ENCODE results near the gene ERFE.

ERFE gene

DNA sequence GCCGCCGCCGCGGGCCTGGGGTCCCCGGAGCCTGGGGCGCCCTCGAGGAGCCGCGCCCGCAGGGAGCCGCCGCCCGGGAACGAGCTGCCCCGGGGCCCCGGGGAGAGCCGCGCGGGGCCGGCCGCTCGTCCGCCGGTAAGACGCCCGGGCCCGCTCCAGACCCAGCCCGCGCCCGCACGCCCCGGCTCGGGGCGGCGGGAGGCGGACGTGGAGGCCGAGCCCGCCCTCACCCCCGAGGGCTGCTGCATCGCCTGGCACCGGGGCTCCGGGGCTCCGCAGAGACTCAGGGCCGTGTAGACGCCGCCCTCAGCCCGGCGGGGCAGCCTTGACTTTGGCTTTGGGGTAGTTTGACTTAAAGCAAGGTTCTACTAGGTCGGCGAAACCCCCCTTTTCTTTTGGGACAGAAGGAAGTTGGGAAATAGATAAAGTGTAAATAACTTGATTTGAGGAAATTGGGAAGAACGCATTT lies 335 bp downstream of the ERFE start:
- Histone ChIP-seq H3K4me3 (ENCODE audit: insufficient read depth, low read length, poor library complexity, severe bottlenecking) (peak overlapping the region; percentile 44), H3K27me3 (ENCODE audit: low read length) (no peaks in the 10 kb centered on the region), H3K9ac (ENCODE audit: low read length) (peak overlapping the region; percentile 35), H3K27ac (ENCODE audit: low read depth, low read length) (no peak overlapping the region), H3K4me2 (ENCODE audit: low read depth, low read length, poor library complexity, severe bottlenecking) (peak overlapping the region; percentile 56), H3K9me2 (replicated peaks; ENCODE audit: insufficient read depth, low read length) (no peaks in the 10 kb centered on the region), H3K79me2 (ENCODE audit: insufficient read depth, low read length) (no peaks in the 10 kb centered on the region), H2AFZ (ENCODE audit: low read depth, low read length, severe bottlenecking) (peak overlapping the region; percentile 18), H4K20me1 (ENCODE audit: low read depth, low read length) (no peaks in the 10 kb centered on the region), H3K36me3 (ENCODE audit: low read length) (no peaks in the 10 kb centered on the region), H3F3A (ENCODE audit: insufficient read depth) (no peaks in the 10 kb centered on the region), H3K9me3 (ENCODE audit: insufficient read depth, low read length) (no peaks in the 10 kb centered on the region)
- TF ChIP-seq EZH2phosphoT487 (conservative IDR thresholded peaks at IDR 0.05; ENCODE audit: low read length), result no peak
- no peak for TF ChIP-seq CTCF (IDR thresholded peaks at IDR 0.05; ENCODE audit: insufficient read depth, low read length, poor library complexity, severe bottlenecking)

- Histone ChIP-seq H3K4me2 (ENCODE audit: low read depth, low read length, poor library complexity, severe bottlenecking) (peak overlapping the region; percentile 56), H3K9ac (ENCODE audit: low read length) (peak overlapping the region; percentile 35), H2AFZ (ENCODE audit: low read depth, low read length, severe bottlenecking) (peak overlapping the region; percentile 70), H3K9me2 (replicated peaks; ENCODE audit: insufficient read depth, low read length) (no peaks in the 10 kb centered on the region), H3K27me3 (ENCODE audit: low read length) (no peaks in the 10 kb centered on the region), H4K20me1 (ENCODE audit: low read depth, low read length) (no peaks in the 10 kb centered on the region), H3F3A (ENCODE audit: insufficient read depth) (no peaks in the 10 kb centered on the region), H3K4me3 (ENCODE audit: insufficient read depth, low read length, poor library complexity, severe bottlenecking) (peak overlapping the region; percentile 44), H3K9me3 (ENCODE audit: insufficient read depth, low read length) (no peaks in the 10 kb centered on the region), H3K36me3 (ENCODE audit: low read length) (no peaks in the 10 kb centered on the region), H3K27ac (ENCODE audit: low read depth, low read length) (no peak overlapping the region), H3K79me2 (ENCODE audit: insufficient read depth, low read length) (no peaks in the 10 kb centered on the region)
- TF ChIP-seq EZH2phosphoT487 (conservative IDR thresholded peaks at IDR 0.05; ENCODE audit: low read length) (no peak), CTCF (IDR thresholded peaks at IDR 0.05; ENCODE audit: insufficient read depth, low read length, poor library complexity, severe bottlenecking) (no peak)
Measured at GRCh38 chr2:238159661-238160205, 963 bp downstream of the ERFE start.

DNA sequence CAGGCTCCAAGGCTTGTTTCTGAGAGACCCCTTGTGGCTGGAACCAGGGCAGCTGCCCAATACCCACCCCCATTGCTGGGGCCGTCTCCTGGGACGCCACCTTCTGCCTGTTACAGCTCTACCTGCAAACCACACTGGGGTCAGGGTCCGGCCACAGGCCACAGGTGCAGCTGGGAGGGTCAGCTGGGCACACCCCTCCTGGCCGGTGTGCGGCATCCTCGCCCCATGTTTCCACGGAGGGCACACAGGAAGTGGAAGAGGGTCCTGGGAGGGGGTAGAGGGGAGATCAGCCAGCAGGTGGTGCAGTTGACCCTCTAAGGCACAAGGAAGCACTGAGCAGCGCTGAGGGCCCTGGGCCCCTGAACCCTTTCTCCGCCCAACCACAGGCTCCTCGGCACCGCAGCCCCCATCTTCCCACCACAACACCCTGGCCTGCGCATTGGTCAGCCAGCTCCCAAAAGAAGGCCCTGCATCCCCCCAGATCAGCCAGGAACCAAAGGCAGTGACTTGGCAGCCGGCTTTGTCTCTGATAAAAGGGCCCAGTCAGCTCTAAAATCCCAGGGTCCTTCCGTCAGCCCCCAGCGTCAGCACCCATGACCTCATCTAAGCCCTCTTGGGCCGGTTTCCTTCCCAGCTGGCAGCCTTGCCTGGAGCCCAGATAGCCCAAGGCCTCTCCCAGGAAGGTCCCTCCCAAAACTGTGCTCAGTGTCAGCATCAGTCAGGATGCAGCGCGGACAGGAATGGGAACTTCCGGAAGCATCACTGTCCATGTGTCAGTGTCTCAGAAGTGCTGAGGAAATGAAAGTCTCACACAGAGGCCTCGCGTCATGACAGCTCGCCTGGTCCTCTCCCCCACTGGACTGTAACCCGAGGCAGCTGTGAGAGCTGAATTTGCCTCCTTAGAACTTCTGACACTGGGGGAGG lies 1.7 kb downstream of the ERFE start:
- Histone ChIP-seq H3K36me3 (ENCODE audit: low read length) (no peaks in the 10 kb centered on the region), H3K27ac (ENCODE audit: low read depth, low read length) (no peak overlapping the region), H3K9ac (ENCODE audit: low read length) (peak overlapping the region; percentile 35; the same call in 1 of the 2 replicates), H3K9me2 (replicated peaks; ENCODE audit: insufficient read depth, low read length) (no peaks in the 10 kb centered on the region), H2AFZ (ENCODE audit: low read depth, low read length, severe bottlenecking) (peak overlapping the region; percentile 70), H3K27me3 (ENCODE audit: low read length) (no peaks in the 10 kb centered on the region), H3F3A (ENCODE audit: insufficient read depth) (no peaks in the 10 kb centered on the region), H3K79me2 (ENCODE audit: insufficient read depth, low read length) (no peaks in the 10 kb centered on the region), H4K20me1 (ENCODE audit: low read depth, low read length) (no peaks in the 10 kb centered on the region), H3K4me3 (ENCODE audit: insufficient read depth, low read length, poor library complexity, severe bottlenecking) (peak overlapping the region; percentile 2), H3K4me2 (ENCODE audit: low read depth, low read length, poor library complexity, severe bottlenecking) (peak overlapping the region; percentile 56), H3K9me3 (ENCODE audit: insufficient read depth, low read length) (no peaks in the 10 kb centered on the region)
- TF ChIP-seq EZH2phosphoT487 (conservative IDR thresholded peaks at IDR 0.05; ENCODE audit: low read length) (no peak), CTCF (IDR thresholded peaks at IDR 0.05; ENCODE audit: insufficient read depth, low read length, poor library complexity, severe bottlenecking) (peak; percentile 89)
